Tibial nerve (tissue), 4 donors: ENCODE data around the gene CEBPA. TPM values are rescaled to one million over a fixed set of nuclear protein-coding genes. Genes with fewer than 3 reads are reported as not detected.

ENCODE experiments used
- DNase-seq, 2 donors: peaks; one replicate each; pipeline ENCODE4 v3.0.0-alpha.2; 2019; ENCODE audit warnings: low spot score in 2 of 2
- H3K27ac ChIP-seq, 4 donors: fragments of 200-600 bp; sonication (generic) in 3 of 4; one replicate each; pipeline ENCODE4 v1.5.1; 2017 to 2019; ENCODE audit warnings: mild to moderate bottlenecking in 1 of 4
- H3K27me3 ChIP-seq, 2 donors: fragments of 200-600 bp; sonication (generic) in 1 of 2; one replicate each; pipeline versions ENCODE4 v1.5.1 to v1.6.0; 2017 to 2019
- H3K36me3 ChIP-seq, 3 donors: fragments of 200-600 bp; sonication (generic); one replicate each; pipeline ENCODE4 v1.5.1; 2018 to 2019
- H3K4me1 ChIP-seq, 4 donors: fragments of 200-600 bp; sonication (generic) in 3 of 4; one replicate each; pipeline ENCODE4 v1.5.1; 2017 to 2019
- H3K4me3 ChIP-seq, 4 donors: fragments of 200-600 bp; sonication (generic) in 3 of 4; one replicate each; pipeline ENCODE4 v1.5.1; 2017 to 2019; ENCODE audit warnings: mild to moderate bottlenecking in 1 of 4, moderate library complexity in 1 of 4
- H3K9me3 ChIP-seq, 4 donors: fragments of 200-600 bp; sonication (generic) in 3 of 4; one replicate each; pipeline ENCODE4 v1.5.1; 2017 to 2019
- CTCF ChIP-seq, 5 experiments: fragments of 200-600 bp in 3 of 5; fragments of 450-650 bp in 2 of 5; sonication (generic) in 3 of 5; IDR thresholded peaks; one replicate each; pipeline ENCODE4 v1.5.1; 2016 to 2019; ENCODE audit warnings: antibody characterized with exemption in 5 of 5, mild to moderate bottlenecking in 3 of 5, moderate library complexity in 2 of 5
- EP300 ChIP-seq, 2 donors: sonication (generic); formaldehyde crosslinking; IDR thresholded peaks; one replicate each; pipeline ENCODE4 v1.6.1; 2017; ENCODE audit warnings: antibody characterized with exemption in 2 of 2, mild to moderate bottlenecking in 1 of 2
- POLR2A ChIP-seq, 2 donors: fragments of 450-650 bp; IDR thresholded peaks; one replicate each; pipeline ENCODE4 v1.6.1; 2017; ENCODE audit warnings: antibody characterized with exemption in 2 of 2, mild to moderate bottlenecking in 2 of 2, moderate library complexity in 2 of 2
- WGBS, 2 donors: methylation state at CpG; one replicate each; pipeline ENCODE4 v1.1.5; 2018; 5-methylcytosine and 5-hydroxymethylcytosine counted together
- total RNA-seq, 4 donors: library from RNA; depleted of rRNA; stranded (reverse); fragments of >200 nt; gene quantifications; one replicate each; pipeline ENCODE4 v1.1.0, GENCODE V29; 2016

CEBPA gene
- total RNA-seq, 4 donors from 2014 or later = 33.9 to 204 (median 65.4) TPM

- no peak overlapping the region for H3K27ac ChIP-seq
- DNase-seq = no peak
- no peaks in the 10 kb centered on the region for H3K36me3 ChIP-seq
- peaks cover 0 to 7% (median 0%) of the 10 kb centered on the region in 4 donors for H3K4me1 ChIP-seq
- H3K9me3 ChIP-seq = peaks cover 0 to 4% (median 0%) of the 10 kb centered on the region in 4 donors
- 90 to 91% methylated on average over 4 of the region's 4 CpGs for WGBS, 2 donors
- H3K4me3 ChIP-seq = no peak overlapping the region
- no peak for TF ChIP-seq CTCF (IDR thresholded peaks at IDR 0.05)
- TF ChIP-seq EP300 (IDR thresholded peaks at IDR 0.05) = no peak
- TF ChIP-seq POLR2A (IDR thresholded peaks at IDR 0.05) = no peak
- peaks cover 0 to 20% of the 10 kb centered on the region in 2 donors for H3K27me3 ChIP-seq
Measured at GRCh38 chr19:33252418-33252962, 49.8 kb downstream of the CEBPA start.

GRCh38 chr19:33251526-33252090 lies 50.7 kb downstream of the CEBPA start:
- H3K27me3 ChIP-seq = peaks cover 0 to 20% of the 10 kb centered on the region in 2 donors
- DNase-seq = no peak

GRCh38 chr19:33251076-33251475 lies 51.3 kb downstream of the CEBPA start:
- 52 to 59% methylated on average over 8 to 11 of the region's 12 CpGs for WGBS, 2 donors
- TF ChIP-seq POLR2A (IDR thresholded peaks at IDR 0.05) (no peak), EP300 (IDR thresholded peaks at IDR 0.05) (no peak), CTCF (IDR thresholded peaks at IDR 0.05) (no peak)
- Histone ChIP-seq H3K27ac (no peak overlapping the region), H3K36me3 (no peaks in the 10 kb centered on the region), H3K27me3 (peaks cover 0 to 20% of the 10 kb centered on the region in 2 donors), H3K9me3 (peaks cover 0 to 2% (median 0%) of the 10 kb centered on the region in 4 donors), H3K4me1 (peaks cover 0 to 7% (median 0%) of the 10 kb centered on the region in 4 donors), H3K4me3 (no peak overlapping the region)
- DNase-seq = no peak

More at GRCh38 chr19:33251526-33252090, 50.7 kb downstream of the CEBPA start:
- H3K9me3 ChIP-seq = no peaks in the 10 kb centered on the region
- TF ChIP-seq POLR2A (IDR thresholded peaks at IDR 0.05) (no peak), EP300 (IDR thresholded peaks at IDR 0.05) (no peak), CTCF (IDR thresholded peaks at IDR 0.05) (no peak)
- no peak overlapping the region for H3K27ac ChIP-seq
- no peak overlapping the region for H3K4me3 ChIP-seq
- H3K36me3 ChIP-seq = no peaks in the 10 kb centered on the region
- peaks cover 0 to 7% (median 0%) of the 10 kb centered on the region in 4 donors for H3K4me1 ChIP-seq
- 58 to 62% methylated on average over 13 to 16 of the region's 17 CpGs for WGBS, 2 donors

GRCh38 chr19:33250500-33250899 lies 51.8 kb downstream of the CEBPA start:
- no peak for DNase-seq
- WGBS, 2 donors = 93 to 100% methylated on average over 1 of the region's 1 CpG
- H3K4me3 ChIP-seq = no peak overlapping the region
- H3K36me3 ChIP-seq = no peaks in the 10 kb centered on the region
- no peak overlapping the region for H3K27ac ChIP-seq
- peaks cover 0 to 8% (median 0%) of the 10 kb centered on the region in 4 donors for H3K9me3 ChIP-seq
- H3K27me3 ChIP-seq = peaks cover 0 to 20% of the 10 kb centered on the region in 2 donors
- peaks cover 0 to 7% (median 0%) of the 10 kb centered on the region in 4 donors for H3K4me1 ChIP-seq
- no peak for TF ChIP-seq CTCF (IDR thresholded peaks at IDR 0.05)
- no peak for TF ChIP-seq POLR2A (IDR thresholded peaks at IDR 0.05)
- TF ChIP-seq EP300 (IDR thresholded peaks at IDR 0.05) = no peak

Other genes starting within 250 kb of the CEBPA start
- 1 to 10 TPM; 4.0 to 9.6 (median 6.4) TPM for gene RHPN2, start 237.6 kb downstream of the CEBPA start, total RNA-seq
- gene GPATCH1, start 221.4 kb downstream of the CEBPA start, total RNA-seq = 10 to 100 TPM in 3 of 4 donors, 1 to 10 TPM in 1; 6.6 to 32.1 (median 10.6) TPM
- not detected for gene WDR88, start 170.4 kb downstream of the CEBPA start, total RNA-seq
- gene LRP3, start 108.2 kb downstream of the CEBPA start, total RNA-seq = 10 to 100 TPM; 19.0 to 39.0 (median 30.2) TPM
- 10 to 100 TPM in 3 of 4 donors, 1 to 10 TPM in 1; 4.3 to 25.8 (median 13.2) TPM for gene SLC7A10, start 76.7 kb downstream of the CEBPA start, total RNA-seq
- 10 to 100 TPM; 15.5 to 18.6 (median 16.7) TPM for gene CEBPG, start 71.2 kb upstream of the CEBPA start, total RNA-seq
- 100 to 1,000 TPM in 1 of 4 donors, 10 to 100 TPM in 3; 79.8 to 122 (median 94.8) TPM for gene PEPD, start 219.3 kb upstream of the CEBPA start, total RNA-seq